ENCODE results near the gene LRMDA. TPM values are rescaled to one million over a fixed set of nuclear protein-coding genes. Genes with fewer than 3 reads are reported as not detected.

Gene LRMDA
- total RNA-seq, 3 donors from 2014 or later: 9.4 to 14.9 (median 10.3) TPM

DNA sequence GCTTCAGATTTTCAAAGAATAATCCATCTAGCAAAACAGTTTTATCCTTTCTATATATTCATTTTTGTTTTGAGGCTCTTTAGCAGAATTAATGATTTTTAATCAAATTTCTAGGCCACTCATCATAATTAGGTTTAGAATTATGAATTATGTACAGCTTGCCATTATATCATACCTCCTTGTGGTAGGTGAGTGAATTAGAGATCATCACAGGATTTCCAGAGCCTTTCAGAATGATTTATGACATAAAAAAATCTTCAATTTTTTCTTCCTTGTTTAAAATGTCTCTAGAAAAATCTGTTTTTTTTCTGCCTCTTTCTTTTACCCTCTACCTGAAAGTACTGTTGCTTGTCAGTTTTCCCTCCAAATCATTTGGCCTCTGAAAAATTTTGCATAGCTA lies 433.3 kb downstream of the LRMDA start:
- DNase-seq (no peak), ATAC-seq (no peak)
- H3K36me3 ChIP-seq (ENCODE audit: low read depth): no peaks in the 10 kb centered on the region
- no peaks in the 10 kb centered on the region for H3K9me3 ChIP-seq
- TF ChIP-seq, protein P1, sequence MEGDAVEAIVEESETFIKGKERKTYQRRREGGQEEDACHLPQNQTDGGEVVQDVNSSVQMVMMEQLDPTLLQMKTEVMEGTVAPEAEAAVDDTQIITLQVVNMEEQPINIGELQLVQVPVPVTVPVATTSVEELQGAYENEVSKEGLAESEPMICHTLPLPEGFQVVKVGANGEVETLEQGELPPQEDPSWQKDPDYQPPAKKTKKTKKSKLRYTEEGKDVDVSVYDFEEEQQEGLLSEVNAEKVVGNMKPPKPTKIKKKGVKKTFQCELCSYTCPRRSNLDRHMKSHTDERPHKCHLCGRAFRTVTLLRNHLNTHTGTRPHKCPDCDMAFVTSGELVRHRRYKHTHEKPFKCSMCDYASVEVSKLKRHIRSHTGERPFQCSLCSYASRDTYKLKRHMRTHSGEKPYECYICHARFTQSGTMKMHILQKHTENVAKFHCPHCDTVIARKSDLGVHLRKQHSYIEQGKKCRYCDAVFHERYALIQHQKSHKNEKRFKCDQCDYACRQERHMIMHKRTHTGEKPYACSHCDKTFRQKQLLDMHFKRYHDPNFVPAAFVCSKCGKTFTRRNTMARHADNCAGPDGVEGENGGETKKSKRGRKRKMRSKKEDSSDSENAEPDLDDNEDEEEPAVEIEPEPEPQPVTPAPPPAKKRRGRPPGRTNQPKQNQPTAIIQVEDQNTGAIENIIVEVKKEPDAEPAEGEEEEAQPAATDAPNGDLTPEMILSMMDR (IDR thresholded peaks at IDR 0.05): no peak
- H3K4me3 ChIP-seq: no peak overlapping the region
- intact Hi-C loops (cut with DNase I, micrococcal nuclease): no loop called here
- no peaks in the 10 kb centered on the region for H3K4me1 ChIP-seq (ENCODE audit: low read depth)

DNA sequence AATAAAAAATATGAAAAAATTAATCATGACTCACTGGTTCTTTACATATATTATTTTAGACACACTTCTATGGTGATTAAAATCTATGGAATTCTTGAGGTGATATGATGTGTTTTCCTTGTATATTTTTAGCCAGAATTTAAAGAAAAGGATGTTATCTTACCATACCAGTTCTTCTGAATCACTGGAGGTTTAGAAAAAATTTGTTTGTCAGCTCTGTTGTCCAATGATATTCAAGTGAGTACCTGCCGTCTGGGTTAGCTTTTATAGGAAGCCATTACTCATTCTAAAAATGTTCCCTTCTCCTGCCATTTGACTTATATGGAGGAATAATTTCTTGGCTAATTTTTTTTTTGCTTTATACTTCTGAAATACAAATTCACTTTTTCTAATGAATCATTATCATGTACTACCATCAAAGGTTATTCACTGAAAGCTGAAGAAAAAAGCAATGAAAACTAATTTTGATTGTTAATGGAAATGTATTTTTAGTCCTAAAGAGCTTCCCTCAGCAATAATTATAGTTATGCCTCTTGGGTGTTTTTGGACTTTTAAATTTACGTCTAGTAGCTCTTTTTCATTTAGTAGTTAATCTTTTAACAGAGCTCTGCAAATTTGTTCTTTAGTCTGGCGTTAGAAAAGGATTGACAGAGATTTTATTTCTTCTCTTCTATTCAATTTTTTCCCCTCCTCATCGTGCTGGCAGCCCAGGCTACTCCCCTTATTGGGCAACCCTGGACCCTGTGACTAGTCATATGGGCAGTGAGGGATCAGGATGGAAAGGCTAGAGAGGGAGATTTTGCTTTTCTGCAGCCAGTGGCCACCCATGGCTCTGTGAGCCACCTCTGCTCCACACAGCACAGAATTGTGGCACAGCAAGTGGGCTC lies 434.2 kb downstream of the LRMDA start:
- intact Hi-C loops (cut with DNase I, micrococcal nuclease): no loop called here
- ATAC-seq (no peak), DNase-seq (no peak)
- H3K9me3 ChIP-seq: no peaks in the 10 kb centered on the region
- no peaks in the 10 kb centered on the region for H3K36me3 ChIP-seq (ENCODE audit: low read depth)
- TF ChIP-seq, protein P1 (IDR thresholded peaks at IDR 0.05): no peak
- no peaks in the 10 kb centered on the region for H3K4me1 ChIP-seq (ENCODE audit: low read depth)
- H3K4me3 ChIP-seq: no peak overlapping the region

DNA sequence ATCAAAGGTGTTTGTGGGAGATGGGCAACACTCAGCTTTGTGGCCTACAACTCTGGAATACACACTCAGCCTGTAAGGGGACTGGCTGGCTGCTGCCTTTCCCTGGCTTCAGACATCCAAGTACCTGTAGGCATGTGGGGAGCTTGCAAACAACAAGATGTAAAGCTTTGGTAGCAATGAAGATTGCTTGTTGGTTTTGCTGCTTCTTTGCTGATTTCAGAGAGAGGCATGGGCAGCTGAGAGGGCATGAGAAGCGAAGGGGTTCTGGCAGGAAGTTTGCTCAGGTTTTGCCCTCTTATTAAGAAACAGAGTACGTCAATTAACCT lies 434.8 kb downstream of the LRMDA start:
- intact Hi-C loops (cut with DNase I, micrococcal nuclease): no loop called here
- H3K9me3 ChIP-seq: no peaks in the 10 kb centered on the region
- ATAC-seq (no peak), DNase-seq (no peak)
- H3K4me1 ChIP-seq (ENCODE audit: low read depth): no peaks in the 10 kb centered on the region
- H3K4me3 ChIP-seq: no peak overlapping the region
- TF ChIP-seq, protein P1 (IDR thresholded peaks at IDR 0.05): no peak
- H3K36me3 ChIP-seq (ENCODE audit: low read depth): no peaks in the 10 kb centered on the region

DNA sequence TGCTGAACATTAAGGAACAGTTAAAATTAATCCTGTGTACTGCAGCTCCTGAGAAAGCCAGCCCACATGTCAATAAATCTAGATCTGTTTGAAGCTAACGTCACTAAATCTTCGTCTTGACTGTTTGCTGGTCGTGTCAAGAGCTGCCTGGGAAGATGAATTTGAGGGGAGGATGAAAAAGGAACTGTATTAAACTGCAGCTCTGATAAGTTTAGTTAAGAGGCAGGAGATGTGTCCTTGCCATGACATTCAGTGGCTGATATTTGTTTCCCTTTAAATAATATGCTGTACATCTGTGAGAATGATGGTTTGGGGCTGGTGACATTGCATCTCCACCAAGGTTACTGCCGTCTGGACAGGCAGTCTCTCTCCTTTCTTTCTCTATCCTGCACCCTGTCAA lies 435.3 kb downstream of the LRMDA start:
- Histone ChIP-seq H3K4me1 (ENCODE audit: low read depth) (no peaks in the 10 kb centered on the region), H3K36me3 (ENCODE audit: low read depth) (no peaks in the 10 kb centered on the region), H3K4me3 (no peak overlapping the region), H3K9me3 (no peaks in the 10 kb centered on the region)
- no peak for DNase-seq
- ATAC-seq: no peak
- TF ChIP-seq, protein P1 (IDR thresholded peaks at IDR 0.05): no peak
- intact Hi-C loops (cut with DNase I, micrococcal nuclease): no loop called here

DNA sequence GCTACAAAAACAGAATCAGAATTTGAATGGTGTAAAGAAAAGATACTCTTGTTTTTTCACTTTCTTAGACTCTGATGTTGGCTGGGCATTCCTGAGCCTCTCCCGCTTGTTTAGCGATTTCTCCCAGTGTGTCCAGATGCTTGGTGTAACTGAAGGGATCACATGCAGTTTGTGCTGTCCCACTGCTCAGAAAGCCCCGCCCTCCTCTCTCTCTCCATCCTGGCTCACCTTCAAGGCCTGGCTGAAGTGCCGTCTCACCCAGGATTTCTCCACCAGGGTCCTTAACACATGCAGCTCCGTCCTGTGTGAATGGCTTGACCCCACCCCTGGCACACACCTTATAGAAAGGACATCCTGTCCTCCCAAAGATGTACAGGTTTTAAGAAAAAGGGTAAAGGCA lies 437.1 kb downstream of the LRMDA start:
- DNase-seq (no peak), ATAC-seq (no peak)
- H3K4me1 ChIP-seq (ENCODE audit: low read depth): no peaks in the 10 kb centered on the region
- H3K36me3 ChIP-seq (ENCODE audit: low read depth): no peaks in the 10 kb centered on the region
- H3K4me3 ChIP-seq: no peak overlapping the region
- TF ChIP-seq, protein P1 (IDR thresholded peaks at IDR 0.05): no peak
- no peaks in the 10 kb centered on the region for H3K9me3 ChIP-seq
- intact Hi-C loops (cut with DNase I, micrococcal nuclease): no loop called here

Measured in mucosa of descending colon (tissue), 3 donors.